IMR-90 (cell line): Measurements from ENCODE around the gene SCARF2. TPM values are rescaled to one million over a fixed set of nuclear protein-coding genes. Genes with fewer than 3 reads are reported as not detected.

Experiments used
- ATAC-seq: fragments of 200-7000 bp; cut with Tn5 transposase; 2 replicates; pipeline ENCODE4 v1.9.1; 2020; ENCODE audit warnings: low read depth, mild to moderate bottlenecking, moderate library complexity
- BruUV-seq: library from RNA; stranded (reverse); fragments of 400-500 nt; replicated peaks from 2 replicates; lab custom pipeline; 2021; lab: Mats Ljungman, UMichigan
- CTCF ChIA-PET: fragments of 300-600 bp; formaldehyde crosslinking; extraction: SDS; loops from one replicate; lab custom pipeline; 2021; ENCODE audit warnings: antibody characterized with exemption; lab: Yijun Ruan, JAX
- POLR2A ChIA-PET: fragments of 300-600 bp; sonication (Branson Sonifier 250); formaldehyde crosslinking; loops from one replicate; lab custom pipeline; 2022; ENCODE audit warnings: antibody characterized with exemption; ENCODE audit not compliant: unreplicated experiment; lab: Charles Lee
- DNase-seq: peaks from one replicate; pipeline ENCODE4 v3.0.0; 2013
- H2AFZ ChIP-seq: replicated peaks from 2 replicates; pipeline ENCODE3; 2013; ENCODE audit warnings: low read length, mild to moderate bottlenecking; ENCODE audit not compliant: poor library complexity
- H2AK5ac ChIP-seq: 2 replicates; pipeline ENCODE4 v1.6.1; 2013; ENCODE audit warnings: low read depth, low read length, inconsistent platforms
- H2AK9ac ChIP-seq: replicated peaks from 2 replicates; pipeline ENCODE3; 2013; ENCODE audit warnings: mild to moderate bottlenecking, low read depth, low read length, moderate library complexity; ENCODE audit not compliant: poor library complexity
- H2BK120ac ChIP-seq: 2 replicates; pipeline ENCODE4 v1.6.1; 2013; ENCODE audit warnings: low read depth, low read length, inconsistent platforms
- H2BK15ac ChIP-seq: 3 replicates; pipeline ENCODE4 v1.6.1; 2013; ENCODE audit warnings: low read depth, low read length, inconsistent platforms
- H2BK20ac ChIP-seq: 2 replicates; pipeline ENCODE4 v1.6.1; 2013; ENCODE audit warnings: low read depth, mild to moderate bottlenecking, inconsistent platforms, low read length, moderate library complexity
- H2BK5ac ChIP-seq: 2 replicates; pipeline ENCODE4 v1.6.1; 2013; ENCODE audit warnings: mild to moderate bottlenecking, low read depth, low read length, inconsistent platforms; ENCODE audit not compliant: poor library complexity, severe bottlenecking
- H3K14ac ChIP-seq: replicated peaks from 2 replicates; pipeline ENCODE4 v1.6.1; 2013; ENCODE audit warnings: low read depth, low read length, inconsistent platforms
- H3K18ac ChIP-seq: 2 replicates; pipeline ENCODE4 v1.6.1; 2013; ENCODE audit warnings: low read depth, low read length, control low read depth
- H3K23ac ChIP-seq: 2 replicates; pipeline ENCODE4 v1.6.1; 2013; ENCODE audit warnings: low read depth, low read length, inconsistent platforms
- H3K27ac ChIP-seq: 2 replicates; pipeline ENCODE4 v1.5.1; 2013; ENCODE audit warnings: mild to moderate bottlenecking, control low read depth, low read length; ENCODE audit not compliant: insufficient read depth
- H3K27me3 ChIP-seq: 2 replicates; pipeline ENCODE4 v1.6.1; 2013; ENCODE audit warnings: low read length; ENCODE audit not compliant: control insufficient read depth, insufficient read depth
- H3K36me3 ChIP-seq: 2 replicates; pipeline ENCODE4 v1.6.1; 2013; ENCODE audit warnings: low read length, mixed read lengths; ENCODE audit not compliant: control insufficient read depth, insufficient read depth
- H3K4ac ChIP-seq: 2 replicates; pipeline ENCODE4 v1.6.1; 2013; ENCODE audit warnings: low read depth, low read length, inconsistent platforms
- H3K4me1 ChIP-seq: 2 replicates; pipeline ENCODE4 v1.6.1; 2013; ENCODE audit warnings: low read length, mixed read lengths; ENCODE audit not compliant: control insufficient read depth, insufficient read depth
- H3K4me2 ChIP-seq: 2 replicates; pipeline ENCODE4 v1.6.1; 2013; ENCODE audit warnings: low read depth, mild to moderate bottlenecking, control low read depth, low read length, moderate library complexity
- H3K4me3 ChIP-seq: 2 replicates; pipeline ENCODE4 v1.5.1; 2013; ENCODE audit warnings: low read depth, mild to moderate bottlenecking, control low read depth, low read length, moderate library complexity; ENCODE audit not compliant: insufficient read depth
- H3K56ac ChIP-seq: 2 replicates; pipeline ENCODE4 v1.6.1; 2013; ENCODE audit warnings: low read length, inconsistent platforms; ENCODE audit not compliant: insufficient read depth; ENCODE audit errors: extremely low read depth
- H3K79me1 ChIP-seq, 2 experiments: 2 replicates each; pipeline ENCODE4 v1.6.1; 2013; ENCODE audit warnings: low read length in 2 of 2, inconsistent platforms in 1 of 2, low read depth in 1 of 2
- H3K9ac ChIP-seq: 2 replicates; pipeline ENCODE4 v1.6.1; 2013; ENCODE audit warnings: low read depth, low read length, control low read depth
- H3K9me1 ChIP-seq: 2 replicates; pipeline ENCODE4 v1.6.1; 2013; ENCODE audit warnings: low read length, inconsistent platforms; ENCODE audit not compliant: insufficient read depth
- H3K9me3 ChIP-seq: 2 replicates; pipeline ENCODE4 v1.6.1; 2013; ENCODE audit warnings: low read length; ENCODE audit not compliant: control insufficient read depth, insufficient read depth
- H4K20me1 ChIP-seq: 2 replicates; pipeline ENCODE4 v1.6.1; 2013; ENCODE audit warnings: low read length, inconsistent platforms; ENCODE audit not compliant: insufficient read depth
- H4K5ac ChIP-seq: 2 replicates; pipeline ENCODE4 v1.6.1; 2013; ENCODE audit warnings: mild to moderate bottlenecking, low read depth, low read length, control low read depth
- H4K8ac ChIP-seq, 2 experiments: 2 replicates each; pipeline ENCODE4 v1.6.1; 2013; ENCODE audit warnings: low read depth in 2 of 2, low read length in 2 of 2, control low read depth in 1 of 2, inconsistent platforms in 1 of 2
- H4K91ac ChIP-seq: 2 replicates; pipeline ENCODE4 v1.6.1; 2013; ENCODE audit warnings: low read depth, low read length, inconsistent platforms; ENCODE audit not compliant: insufficient read depth
- BHLHE40 ChIP-seq: fragments of 150-350 bp; IDR thresholded peaks from 2 replicates; pipeline ENCODE4 v1.6.1; 2016; ENCODE audit warnings: mild to moderate bottlenecking, low read depth, low read length
- CEBPB ChIP-seq: IDR thresholded peaks from 2 replicates; pipeline ENCODE4 v1.6.1; 2012; ENCODE audit warnings: low read depth, low read length, improper control_type of control experiment
- CHD1 ChIP-seq: IDR thresholded peaks from 2 replicates; pipeline ENCODE4 v1.6.1; 2012; ENCODE audit warnings: low read depth, low read length, improper control_type of control experiment
- CTCF ChIP-seq: conservative IDR thresholded peaks from 2 replicates; pipeline ENCODE4 v1.5.1; 2012; ENCODE audit warnings: mild to moderate bottlenecking, low read depth, low read length, improper control_type of control experiment
- ELK1 ChIP-seq: fragments of 150-350 bp; IDR thresholded peaks from 2 replicates; pipeline ENCODE4 v1.6.1; 2016; ENCODE audit warnings: low read depth, mild to moderate bottlenecking, low read length, moderate library complexity, borderline replicate concordance
- FOS ChIP-seq: fragments of 150-350 bp; IDR thresholded peaks from 2 replicates; pipeline ENCODE4 v1.6.1; 2016; ENCODE audit warnings: low read depth, low read length
- MAFK ChIP-seq: IDR thresholded peaks from 2 replicates; pipeline ENCODE4 v1.6.1; 2012; ENCODE audit warnings: low read depth, low read length, improper control_type of control experiment
- MAZ ChIP-seq: IDR thresholded peaks from 2 replicates; pipeline ENCODE4 v1.6.1; 2012; ENCODE audit warnings: low read depth, mild to moderate bottlenecking, low read length, improper control_type of control experiment, moderate library complexity, borderline replicate concordance
- MXI1 ChIP-seq: IDR thresholded peaks from 2 replicates; pipeline ENCODE4 v1.6.1; 2012; ENCODE audit warnings: low read depth, mild to moderate bottlenecking, low read length, moderate library complexity, borderline replicate concordance
- NFE2L2 ChIP-seq: fragments of 150-350 bp; IDR thresholded peaks from 2 replicates; pipeline ENCODE4 v1.6.1; 2016; ENCODE audit warnings: low read depth, mild to moderate bottlenecking, low read length
- POLR2A ChIP-seq: IDR thresholded peaks from 2 replicates; pipeline ENCODE4 v1.6.1; 2012; ENCODE audit warnings: mild to moderate bottlenecking, low read depth, low read length
- RAD21 ChIP-seq: IDR thresholded peaks from 2 replicates; pipeline ENCODE4 v1.6.1; 2012; ENCODE audit warnings: low read length, improper control_type of control experiment
- RCOR1 ChIP-seq: IDR thresholded peaks from 2 replicates; pipeline ENCODE4 v1.6.1; 2012; ENCODE audit warnings: mild to moderate bottlenecking, low read length, improper control_type of control experiment; ENCODE audit not compliant: insufficient replicate concordance
- RFX5 ChIP-seq: IDR thresholded peaks from 2 replicates; pipeline ENCODE4 v1.8.0; 2012; ENCODE audit warnings: low read depth, mild to moderate bottlenecking, low read length, moderate library complexity
- SMC3 ChIP-seq: fragments of 150-350 bp; IDR thresholded peaks from 2 replicates; pipeline ENCODE4 v1.6.1; 2016; ENCODE audit warnings: low read depth, mild to moderate bottlenecking, antibody characterized with exemption, low read length, moderate library complexity
- USF2 ChIP-seq: fragments of 150-350 bp; IDR thresholded peaks from 2 replicates; pipeline ENCODE4 v1.6.1; 2017; ENCODE audit warnings: mild to moderate bottlenecking, antibody characterized with exemption, low read length, low read depth
- WGBS, 2 experiments: methylation state at CpG; one replicate each; pipeline versions ENCODE4 v1.1.5 to v1.1.7; 2013; ENCODE audit warnings: missing lambda C conversion rate in 2 of 2; ENCODE audit not compliant: insufficient read length in 1 of 2; ENCODE audit errors: extremely low coverage in 2 of 2; 5-methylcytosine and 5-hydroxymethylcytosine counted together
- dilution Hi-C: fragments of 300-500 bp; cut with HindIII; formaldehyde crosslinking; loops from one replicate; pipeline ENCODE4 v1.14.3; 2018; ENCODE audit warnings: low sequenced_read_pairs; ENCODE audit not compliant: unreplicated experiment
- in situ Hi-C: fragments of 300-500 bp; cut with MboI; formaldehyde crosslinking; loops from 3 replicates; pipeline ENCODE4 v1.14.3; 2019; ENCODE audit warnings: low sequenced_read_pairs, inconsistent platforms, mixed read lengths
- intact Hi-C: fragments of 100-400 bp; cut with micrococcal nuclease; formaldehyde crosslinking; loops from 2 replicates; pipeline ENCODE4 v1.10.0; 2022
- polyA plus RNA-seq, 3 experiments: library from polyadenylated mRNA; depleted of rRNA; stranded (reverse); fragments of >200 nt; gene quantifications; 2 replicates each; pipeline ENCODE4 v1.2.3, GENCODE V29; 2012; ENCODE audit warnings: low replicate concordance in 1 of 3
- total RNA-seq: library from RNA; depleted of rRNA; stranded (reverse); fragments of >200 nt; gene quantifications from 2 replicates; pipeline ENCODE4 v1.2.3, GENCODE V29; 2012

The SCARF2 gene
- total and polyA plus RNA-seq, 2 of the 4 experiments (the other 2 are of a cell fraction): 3.4 to 37.0 TPM

- Histone ChIP-seq H4K8ac (no peak overlapping the region), H2AK5ac (no peak overlapping the region), H2AFZ (no peak overlapping the region), H3K4me2 (no peak overlapping the region), H3K9me3 (no peaks in the 10 kb centered on the region), H3K9me1 (peaks cover 16% of the 10 kb centered on the region), H3K14ac (no peak overlapping the region), H3K18ac (no peak overlapping the region), H4K5ac (no peak overlapping the region), H2AK9ac (no peak overlapping the region), H3K4ac (no peak overlapping the region), H3K9ac (no peak overlapping the region), H3K36me3 (peaks cover 17% of the 10 kb centered on the region), H2BK5ac (no peak overlapping the region), H2BK20ac (no peak overlapping the region), H3K23ac (no peak overlapping the region), H3K27ac (no peak overlapping the region), H2BK120ac (no peak overlapping the region), H3K27me3 (no peaks in the 10 kb centered on the region), H3K79me1 (peaks cover 0 to 13% of the 10 kb centered on the region in 2 experiments; a peak in 2 of 4 replicates), H3K56ac (no peak overlapping the region), H2BK15ac (no peak overlapping the region), H3K4me1 (no peaks in the 10 kb centered on the region), H3K4me3 (no peak overlapping the region), H4K91ac (no peak overlapping the region), H4K20me1 (no peaks in the 10 kb centered on the region; the same call in 1 of the 2 replicates)
- ChIA-PET CTCF (no interaction called here), POLR2A (no interaction called here)
- DNase-seq (no peak), ATAC-seq (no peak)
- WGBS, 2 experiments: no CpG with 5 or more reads among the region's 4 CpGs
- in situ Hi-C loops: no loop called here
- dilution Hi-C loops: no loop called here
- BruUV-seq: no TSS peak
- intact Hi-C loops: no loop called here
- TF ChIP-seq MXI1 (no peak), POLR2A (no peak), FOS (no peak), MAZ (no peak), CTCF (no peak), USF2 (no peak), RAD21 (no peak), BHLHE40 (no peak), SMC3 (no peak), RFX5 (no peak), MAFK (no peak), CHD1 (no peak), CEBPB (no peak), NFE2L2 (no peak), RCOR1 (no peak), ELK1 (no peak)
Observed at GRCh38 chr22:20475115-20475436, 37.5 kb upstream of the SCARF2 start.
